ENCODE measurements around the gene UST.
"Not testable (repeated sequence)": the region's sequence is repeated elsewhere in the genome, so short reads cannot be mapped to it uniquely, and the experiment has no call there.

UST gene

DNA sequence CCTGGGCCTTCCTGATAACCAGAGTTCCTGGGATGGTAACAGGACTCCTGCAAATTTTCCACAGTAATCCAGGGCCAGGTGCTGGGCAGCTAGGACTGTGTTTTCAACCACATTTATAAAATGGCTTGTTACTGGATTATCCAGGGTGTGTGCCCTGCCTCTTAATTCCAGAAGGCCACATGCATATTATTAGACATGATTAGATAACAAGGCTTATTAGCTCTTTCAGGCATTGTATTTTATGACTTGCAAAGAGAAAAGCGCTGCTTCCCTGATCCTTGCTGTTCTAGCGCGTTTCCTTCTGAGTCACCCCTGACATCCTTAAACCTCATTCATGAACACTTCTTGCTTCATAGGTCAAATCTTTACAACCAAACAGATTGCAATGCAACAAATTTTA lies 208.6 kb downstream of the UST start:
- FAIRE-seq (no peak), DNase-seq (ENCODE audit: insufficient read length, low spot score) (no peak)
- no peak for TF ChIP-seq POLR2A (IDR thresholded peaks at IDR 0.05; ENCODE audit: low read depth, low read length)
- no peak for TF ChIP-seq TAF1 (IDR thresholded peaks at IDR 0.05; ENCODE audit: low read depth, low read length)
- no peak for TF ChIP-seq SPI1 (IDR thresholded peaks at IDR 0.05; ENCODE audit: low read depth, low read length)
- no peak for TF ChIP-seq POLR2AphosphoS5 (IDR thresholded peaks at IDR 0.05; ENCODE audit: low read depth, low read length)
- no peak for TF ChIP-seq PAX5 (IDR thresholded peaks at IDR 0.05; ENCODE audit: insufficient read depth, low read length, severe bottlenecking)
- TF ChIP-seq POU2F2 (IDR thresholded peaks at IDR 0.05; ENCODE audit: low read depth, low read length) = no peak

DNA sequence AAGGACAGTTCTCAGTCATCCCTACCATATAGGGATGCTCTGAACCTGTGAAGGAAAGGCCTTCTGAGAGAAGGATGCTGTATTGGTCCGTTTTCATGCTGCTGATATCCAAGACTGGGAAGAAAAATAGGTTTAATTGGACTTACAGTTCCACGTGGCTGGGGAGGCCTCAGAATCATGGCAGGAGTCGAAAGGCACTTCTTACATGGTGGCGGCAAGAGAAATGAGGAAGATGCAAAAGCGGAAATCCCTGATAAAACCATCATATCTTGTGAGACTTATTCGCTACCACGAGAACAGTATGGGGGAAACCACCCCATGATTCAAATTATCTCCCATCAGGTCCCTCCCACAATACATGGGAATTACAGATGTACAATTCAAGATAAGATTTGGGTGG lies 209.3 kb downstream of the UST start:
- DNase-seq (ENCODE audit: insufficient read length, low spot score); FAIRE-seq: not testable (repeated sequence)

GRCh38 chr6:148957752-148958151 lies 210.9 kb downstream of the UST start:
- FAIRE-seq (no peak), DNase-seq (ENCODE audit: insufficient read length, low spot score) (no peak)
- TF ChIP-seq POLR2AphosphoS5 (IDR thresholded peaks at IDR 0.05; ENCODE audit: low read depth, low read length) (no peak), POLR2A (IDR thresholded peaks at IDR 0.05; ENCODE audit: low read depth, low read length) (no peak), POU2F2 (IDR thresholded peaks at IDR 0.05; ENCODE audit: low read depth, low read length) (no peak), TAF1 (IDR thresholded peaks at IDR 0.05; ENCODE audit: low read depth, low read length) (no peak), SPI1 (IDR thresholded peaks at IDR 0.05; ENCODE audit: low read depth, low read length) (no peak), PAX5 (IDR thresholded peaks at IDR 0.05; ENCODE audit: insufficient read depth, low read length, severe bottlenecking) (no peak)

- FAIRE-seq (peak; percentile 33), DNase-seq (ENCODE audit: insufficient read length, low spot score) (no peak)
- TF ChIP-seq TAF1 (IDR thresholded peaks at IDR 0.05; ENCODE audit: low read depth, low read length) = no peak
- no peak for TF ChIP-seq POU2F2 (IDR thresholded peaks at IDR 0.05; ENCODE audit: low read depth, low read length)
- no peak for TF ChIP-seq PAX5 (IDR thresholded peaks at IDR 0.05; ENCODE audit: insufficient read depth, low read length, severe bottlenecking)
- TF ChIP-seq SPI1 (IDR thresholded peaks at IDR 0.05; ENCODE audit: low read depth, low read length) = no peak
- no peak for TF ChIP-seq POLR2A (IDR thresholded peaks at IDR 0.05; ENCODE audit: low read depth, low read length)
- TF ChIP-seq POLR2AphosphoS5 (IDR thresholded peaks at IDR 0.05; ENCODE audit: low read depth, low read length) = no peak
Measured at GRCh38 chr6:148959008-148959407, 212.2 kb downstream of the UST start.

GRCh38 chr6:148959501-148959900 lies 212.7 kb downstream of the UST start:
- FAIRE-seq (no peak), DNase-seq (ENCODE audit: insufficient read length, low spot score) (no peak)
- TF ChIP-seq PAX5 (IDR thresholded peaks at IDR 0.05; ENCODE audit: insufficient read depth, low read length, severe bottlenecking) (no peak), SPI1 (IDR thresholded peaks at IDR 0.05; ENCODE audit: low read depth, low read length) (no peak), POU2F2 (IDR thresholded peaks at IDR 0.05; ENCODE audit: low read depth, low read length) (no peak), TAF1 (IDR thresholded peaks at IDR 0.05; ENCODE audit: low read depth, low read length) (no peak), POLR2AphosphoS5 (IDR thresholded peaks at IDR 0.05; ENCODE audit: low read depth, low read length) (no peak), POLR2A (IDR thresholded peaks at IDR 0.05; ENCODE audit: low read depth, low read length) (no peak)

- no peak for DNase-seq (ENCODE audit: insufficient read length, low spot score)
Measured at GRCh38 chr6:148962854-148963515, 216.2 kb downstream of the UST start.

DNA sequence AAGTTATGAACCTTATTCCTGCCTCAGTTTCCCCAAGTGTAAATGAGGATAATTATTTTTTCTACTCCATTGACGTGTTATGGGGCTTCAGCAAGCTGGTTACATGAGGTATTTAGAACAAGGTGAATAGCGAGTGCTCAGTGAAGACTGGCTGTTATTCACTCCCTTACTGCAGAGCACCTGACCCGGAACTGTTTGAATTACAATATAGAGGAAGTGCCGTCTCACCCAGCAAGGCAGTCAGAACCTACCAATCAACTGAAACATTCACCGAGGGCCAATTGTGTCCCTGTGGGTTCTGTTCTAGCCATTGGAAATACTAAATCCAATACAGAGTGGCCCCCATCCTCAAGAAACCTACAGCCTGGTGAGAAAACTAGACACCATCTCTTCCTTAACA lies 216.9 kb downstream of the UST start:
- DNase-seq (ENCODE audit: insufficient read length, low spot score) = no peak
- TF ChIP-seq POLR2AphosphoS5 (IDR thresholded peaks at IDR 0.05; ENCODE audit: low read depth, low read length) (no peak), SPI1 (IDR thresholded peaks at IDR 0.05; ENCODE audit: low read depth, low read length) (no peak), POU2F2 (IDR thresholded peaks at IDR 0.05; ENCODE audit: low read depth, low read length) (no peak), TAF1 (IDR thresholded peaks at IDR 0.05; ENCODE audit: low read depth, low read length) (no peak), PAX5 (IDR thresholded peaks at IDR 0.05; ENCODE audit: insufficient read depth, low read length, severe bottlenecking) (no peak), POLR2A (IDR thresholded peaks at IDR 0.05; ENCODE audit: low read depth, low read length) (no peak)
- no peak for FAIRE-seq

More at GRCh38 chr6:148962854-148963515, 216.2 kb downstream of the UST start:
- no peak for FAIRE-seq
- TF ChIP-seq POLR2AphosphoS5 (IDR thresholded peaks at IDR 0.05; ENCODE audit: low read depth, low read length) = no peak
- no peak for TF ChIP-seq PAX5 (IDR thresholded peaks at IDR 0.05; ENCODE audit: insufficient read depth, low read length, severe bottlenecking)
- no peak for TF ChIP-seq TAF1 (IDR thresholded peaks at IDR 0.05; ENCODE audit: low read depth, low read length)
- TF ChIP-seq POLR2A (IDR thresholded peaks at IDR 0.05; ENCODE audit: low read depth, low read length) = no peak
- no peak for TF ChIP-seq POU2F2 (IDR thresholded peaks at IDR 0.05; ENCODE audit: low read depth, low read length)
- no peak for TF ChIP-seq SPI1 (IDR thresholded peaks at IDR 0.05; ENCODE audit: low read depth, low read length)

- FAIRE-seq (no peak), DNase-seq (ENCODE audit: insufficient read length, low spot score) (no peak)
- TF ChIP-seq PAX5 (IDR thresholded peaks at IDR 0.05; ENCODE audit: insufficient read depth, low read length, severe bottlenecking) (no peak), TAF1 (IDR thresholded peaks at IDR 0.05; ENCODE audit: low read depth, low read length) (no peak)
Measured at GRCh38 chr6:148964467-148964866, 217.6 kb downstream of the UST start.

DNA sequence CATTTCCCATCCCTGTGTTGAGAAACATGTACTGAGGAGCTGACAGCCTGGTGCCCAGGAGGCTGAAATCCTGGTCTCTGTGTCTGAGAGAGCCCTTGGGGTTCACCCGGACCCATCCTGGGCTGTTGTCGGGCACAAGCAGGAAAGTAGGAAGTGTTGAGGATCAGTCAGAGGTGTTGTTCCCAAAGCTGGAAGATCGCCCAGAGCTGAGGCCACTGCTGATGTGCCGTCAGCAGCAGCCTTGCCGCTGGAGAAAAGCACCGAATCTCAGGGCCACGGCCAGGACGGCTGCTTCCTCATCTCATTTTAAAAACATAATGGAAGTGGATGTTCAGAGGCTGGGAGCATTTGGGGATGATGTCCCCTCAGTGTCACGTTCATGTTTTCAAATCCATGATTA lies 218.5 kb downstream of the UST start:
- no peak for FAIRE-seq
- TF ChIP-seq POLR2A (IDR thresholded peaks at IDR 0.05; ENCODE audit: low read depth, low read length) (no peak), POU2F2 (IDR thresholded peaks at IDR 0.05; ENCODE audit: low read depth, low read length) (no peak)

DNA sequence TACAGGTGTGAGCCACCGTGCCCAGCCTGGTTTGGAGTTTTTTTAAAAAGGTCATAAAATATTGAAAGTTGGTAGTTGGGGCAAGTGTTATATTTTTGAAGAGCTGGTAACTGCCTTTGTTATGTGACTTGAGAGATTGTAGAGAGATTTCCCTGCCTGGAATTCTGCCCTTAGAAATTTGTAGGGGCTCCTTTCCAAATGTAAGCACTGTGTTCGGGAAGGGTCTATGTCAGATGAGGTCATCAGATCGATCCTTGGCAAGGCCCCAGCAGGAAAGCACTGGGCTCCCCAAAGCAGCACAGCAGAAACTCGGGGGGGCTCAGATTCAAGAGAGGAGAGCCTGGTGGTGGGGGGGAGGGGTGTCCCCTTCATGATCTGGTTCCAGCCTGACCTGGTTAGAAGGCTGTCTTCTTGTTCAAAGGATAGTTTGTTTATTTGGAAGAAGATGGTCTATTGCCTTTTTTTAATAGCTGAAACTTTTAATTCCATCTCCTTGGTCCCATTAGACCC lies 220.2 kb downstream of the UST start:
- TF ChIP-seq SPI1 (IDR thresholded peaks at IDR 0.05; ENCODE audit: low read depth, low read length) (no peak), POU2F2 (IDR thresholded peaks at IDR 0.05; ENCODE audit: low read depth, low read length) (no peak), PAX5 (IDR thresholded peaks at IDR 0.05; ENCODE audit: insufficient read depth, low read length, severe bottlenecking) (no peak), TAF1 (IDR thresholded peaks at IDR 0.05; ENCODE audit: low read depth, low read length) (no peak), POLR2AphosphoS5 (IDR thresholded peaks at IDR 0.05; ENCODE audit: low read depth, low read length) (no peak), POLR2A (IDR thresholded peaks at IDR 0.05; ENCODE audit: low read depth, low read length) (no peak)
- DNase-seq (ENCODE audit: insufficient read length, low spot score) (no peak), FAIRE-seq (no peak)

More for the DNA sequence above, 218.5 kb downstream of the UST start:
- DNase-seq (ENCODE audit: insufficient read length, low spot score) = no peak

Measured in GM12891 (cell line).